Endothelial cell of umbilical vein (primary cell): Measurements from ENCODE around the gene ZNF438. TPM values are rescaled to one million over a fixed set of nuclear protein-coding genes. Genes with fewer than 3 reads are reported as not detected.

Experiments
- BruUV-seq: library from RNA; stranded (reverse); fragments of 400-500 nt; replicated peaks from 2 replicates; lab custom pipeline; 2021; lab: Mats Ljungman, UMichigan
- CTCF ChIA-PET: fragments of 300-600, 350-600 bp; sonication (Branson Sonifier 250); formaldehyde crosslinking; loops from one replicate; lab custom pipeline; 2021; ENCODE audit warnings: antibody characterized with exemption, inconsistent platforms; lab: Charles Lee
- POLR2A ChIA-PET: fragments of 300-600, 350-600 bp; sonication (Branson Sonifier 250); formaldehyde crosslinking; loops from one replicate; lab custom pipeline; 2021; ENCODE audit warnings: antibody characterized with exemption, inconsistent platforms; lab: Charles Lee
- DNase-seq: peaks from one replicate; pipeline ENCODE4 v3.0.0-alpha.2; 2011; ENCODE audit warnings: low read depth, low spot score
- FAIRE-seq: peaks from 2 replicates; lab custom pipeline; 2011; peaks lifted over from hg19 to GRCh38; lab: Jason Lieb, UNC
- H2AFZ ChIP-seq: 2 replicates; pipeline ENCODE4 v1.6.0; 2012; ENCODE audit warnings: low read depth, low read length, control low read depth, inconsistent platforms
- H3K27ac ChIP-seq: 2 replicates; pipeline ENCODE4 v1.5.1; 2011; ENCODE audit warnings: low read depth, mild to moderate bottlenecking, control low read depth, low read length, moderate library complexity; ENCODE audit not compliant: insufficient read depth
- H3K27me3 ChIP-seq, 2 experiments: 2 replicates each; pipeline versions ENCODE4 v1.6.0 to v1.6.1; 2011; ENCODE audit warnings: low read length in 2 of 2, mixed read lengths in 1 of 2; ENCODE audit not compliant: control insufficient read depth in 2 of 2, insufficient read depth in 2 of 2
- H3K36me3 ChIP-seq, 2 experiments: 2 replicates in 1 of 2; 3 replicates in 1 of 2; pipeline ENCODE4 v1.5.1; 2011; ENCODE audit warnings: low read length in 2 of 2, mild to moderate bottlenecking in 1 of 2, moderate library complexity in 1 of 2; ENCODE audit not compliant: control insufficient read depth in 2 of 2, insufficient read depth in 2 of 2; ENCODE audit errors: extremely low read depth in 1 of 2
- H3K4me1 ChIP-seq: 3 replicates; pipeline ENCODE4 v1.5.1; 2011; ENCODE audit warnings: mild to moderate bottlenecking, low read length; ENCODE audit not compliant: control insufficient read depth, insufficient read depth; ENCODE audit errors: extremely low read depth
- H3K4me2 ChIP-seq: 2 replicates; pipeline ENCODE4 v1.6.1; 2011; ENCODE audit warnings: low read length, control low read depth, mixed read lengths; ENCODE audit not compliant: insufficient read depth
- H3K4me3 ChIP-seq, 3 experiments: fragments of 200-600 bp in 1 of 3; sonication (generic), shearing (Covaris generic) in 1 of 3; replicated peaks in 1 of 3; 2 replicates each; pipeline ENCODE4 v1.5.1; 2011 to 2016; ENCODE audit warnings: control low read depth in 3 of 3, low read length in 3 of 3, mild to moderate bottlenecking in 2 of 3, inconsistent platforms in 1 of 3, low read depth in 1 of 3, moderate library complexity in 1 of 3; ENCODE audit not compliant: insufficient read depth in 1 of 3
- H3K79me2 ChIP-seq: 2 replicates; pipeline ENCODE4 v1.6.0; 2012; ENCODE audit warnings: low read length, inconsistent platforms; ENCODE audit not compliant: control insufficient read depth, insufficient read depth
- H3K9ac ChIP-seq: replicated peaks from 2 replicates; pipeline ENCODE3; 2011; ENCODE audit warnings: low read length, control low read depth; ENCODE audit not compliant: insufficient read depth; ENCODE audit errors: extremely low read depth
- H3K9me1 ChIP-seq: replicated peaks from 3 replicates; pipeline ENCODE4 v1.6.0; 2011; ENCODE audit warnings: mild to moderate bottlenecking, low read length; ENCODE audit not compliant: control insufficient read depth, insufficient read depth; ENCODE audit errors: extremely low read depth
- H3K9me3 ChIP-seq: replicated peaks from 2 replicates; pipeline ENCODE4 v1.5.1; 2012; ENCODE audit warnings: low read length, inconsistent platforms; ENCODE audit not compliant: control insufficient read depth, insufficient read depth
- H4K20me1 ChIP-seq: replicated peaks from 2 replicates; pipeline ENCODE3; 2011; ENCODE audit warnings: mild to moderate bottlenecking, low read length; ENCODE audit not compliant: control insufficient read depth, insufficient read depth; ENCODE audit errors: extremely low read depth
- FOS ChIP-seq: IDR thresholded peaks from 2 replicates; pipeline ENCODE4 v1.6.1; 2011; ENCODE audit warnings: mild to moderate bottlenecking, low read length, moderate library complexity, borderline replicate concordance; ENCODE audit not compliant: insufficient read depth
- GATA2 ChIP-seq: IDR thresholded peaks from 2 replicates; pipeline ENCODE4 v1.7.0; 2011; ENCODE audit warnings: low read depth, mild to moderate bottlenecking, moderate library complexity, mixed read lengths, low read length; ENCODE audit not compliant: insufficient read length, insufficient read depth
- JUN ChIP-seq: IDR thresholded peaks from 2 replicates; pipeline ENCODE4 v1.6.1; 2011; ENCODE audit warnings: borderline replicate concordance, low read depth; ENCODE audit not compliant: insufficient read length, insufficient read depth
- POLR2A ChIP-seq: IDR thresholded peaks from 2 replicates; pipeline ENCODE4 v1.6.1; 2012; ENCODE audit warnings: low read depth, mild to moderate bottlenecking, control low read depth, low read length
- POLR2AphosphoS5 ChIP-seq: IDR thresholded peaks from 2 replicates; pipeline ENCODE4 v1.6.1; 2012; ENCODE audit warnings: low read depth, mild to moderate bottlenecking, control low read depth, low read length, moderate library complexity; ENCODE audit not compliant: insufficient read depth
- dilution Hi-C: fragments of 300-500 bp; cut with MboI; formaldehyde crosslinking; loops from one replicate; pipeline ENCODE4 v1.15.0; 2019; ENCODE audit warnings: low sequenced_read_pairs; ENCODE audit not compliant: extremely low pct_ligation_motif_present
- intact Hi-C: fragments of 100-400 bp; cut with micrococcal nuclease; formaldehyde crosslinking; loops from one replicate; pipeline ENCODE4 v1.10.0; 2022
- polyA plus RNA-seq, 4 experiments: library from polyadenylated mRNA; depleted of rRNA in 3 of 4; stranded (reverse) in 3 of 4; unstranded in 1 of 4; fragments of >200 nt; gene quantifications; 2 replicates each; pipeline versions ENCODE4 v1.2.1 to v1.2.3, GENCODE V29; 2011 to 2012; ENCODE audit warnings: missing spikeins in 1 of 4
- total RNA-seq: library from RNA; stranded (reverse); gene quantifications from 2 replicates; pipeline ENCODE4 v1.2.3, GENCODE V29; 2021
- TF ChIP-seq, protein P1 (sequence below): IDR thresholded peaks from 2 replicates; pipeline ENCODE4 v1.6.1; 2011; ENCODE audit not compliant: insufficient read depth, insufficient read length
- TF ChIP-seq, protein P2 (sequence below), 2 donors: IDR thresholded peaks; 1 replicate in 1 of 2; 2 replicates in 1 of 2; pipeline ENCODE4 v1.5.1; 2011; ENCODE audit warnings: low read length in 2 of 2, mild to moderate bottlenecking in 2 of 2, moderate library complexity in 2 of 2, control low read depth in 1 of 2, inconsistent platforms in 1 of 2, low read depth in 1 of 2; ENCODE audit not compliant: insufficient read depth in 1 of 2; ENCODE audit errors: extremely low read depth in 1 of 2

ZNF438 gene
- total and polyA plus RNA-seq, 2 donors (not counting 3 experiments of a cell fraction or from before 2014, with no cell fraction given): 7.2 to 15.1 TPM

DNA sequence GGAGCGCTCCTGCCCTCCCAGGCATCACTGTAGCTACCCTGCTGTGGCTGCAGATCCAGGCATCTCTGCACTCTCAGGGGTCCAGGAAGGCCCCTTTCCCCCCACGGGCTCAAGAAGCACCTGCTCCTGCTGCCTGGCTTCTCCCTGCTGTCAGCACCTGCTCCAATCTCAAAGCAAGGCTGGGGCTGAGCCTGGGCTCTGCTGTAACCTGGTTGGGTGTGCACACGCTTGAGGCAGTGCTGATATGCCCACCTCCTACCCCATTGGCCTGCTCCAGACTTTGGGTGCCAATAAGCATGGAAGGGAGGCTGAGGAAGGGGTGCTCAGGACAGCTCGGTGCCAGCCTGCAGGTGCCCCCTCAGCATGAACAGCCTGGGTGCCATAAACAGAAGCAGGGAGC is 185.0 kb downstream of the ZNF438 start:
- BruUV-seq: no TSS peak
- H4K20me1 ChIP-seq: no peaks in the 10 kb centered on the region
- intact Hi-C loops (no loop called here), dilution Hi-C loops (no loop called here)
- no peaks in the 10 kb centered on the region for H3K9me1 ChIP-seq
- DNase-seq (no peak), FAIRE-seq (no peak)
- H2AFZ ChIP-seq: no peak overlapping the region
- TF ChIP-seq, protein P1, sequence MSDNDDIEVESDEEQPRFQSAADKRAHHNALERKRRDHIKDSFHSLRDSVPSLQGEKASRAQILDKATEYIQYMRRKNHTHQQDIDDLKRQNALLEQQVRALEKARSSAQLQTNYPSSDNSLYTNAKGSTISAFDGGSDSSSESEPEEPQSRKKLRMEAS: no peak
- no peak for TF ChIP-seq GATA2
- ChIA-PET POLR2A (no interaction called here), CTCF (no interaction called here)
- H3K27ac ChIP-seq: no peak overlapping the region
- H3K79me2 ChIP-seq: no peaks in the 10 kb centered on the region
- no peak overlapping the region for H3K4me3 ChIP-seq
- no peak overlapping the region for H3K4me2 ChIP-seq
- H3K9ac ChIP-seq: no peak overlapping the region
- H3K27me3 ChIP-seq: no peaks in the 10 kb centered on the region
- peaks cover 0 to 4% of the 10 kb centered on the region in 2 experiments for H3K36me3 ChIP-seq
- H3K4me1 ChIP-seq: no peaks in the 10 kb centered on the region
- H3K9me3 ChIP-seq: no peaks in the 10 kb centered on the region

DNA sequence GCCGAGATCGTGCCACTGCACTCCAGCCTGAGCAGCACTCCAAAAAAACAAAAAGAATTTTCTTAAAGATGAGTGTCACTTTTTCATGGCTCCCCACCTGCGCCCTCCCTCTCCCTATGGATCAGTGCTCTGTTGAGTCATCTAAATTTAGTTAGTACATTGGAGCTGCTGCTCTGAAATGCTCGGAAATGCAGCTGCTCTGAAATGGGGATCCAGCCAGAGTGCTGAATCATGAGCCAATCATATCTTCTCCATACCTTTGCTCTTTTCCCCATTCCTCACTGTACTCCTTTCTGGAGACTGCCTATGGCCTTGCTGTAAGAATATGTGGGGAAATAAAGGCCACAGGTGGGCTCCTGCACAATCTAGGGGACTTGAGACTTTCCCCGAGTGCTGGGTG is 188.8 kb downstream of the ZNF438 start:
- Histone ChIP-seq H3K9me3 (no peaks in the 10 kb centered on the region), H3K79me2 (no peaks in the 10 kb centered on the region), H3K27ac (no peak overlapping the region), H3K4me2 (no peak overlapping the region), H4K20me1 (no peaks in the 10 kb centered on the region), H3K36me3 (peaks cover 0 to 2% of the 10 kb centered on the region in 2 experiments), H3K9ac (no peak overlapping the region), H3K4me3 (no peak overlapping the region), H2AFZ (no peak overlapping the region), H3K4me1 (no peaks in the 10 kb centered on the region), H3K27me3 (no peaks in the 10 kb centered on the region), H3K9me1 (no peaks in the 10 kb centered on the region)
- FAIRE-seq (no peak), DNase-seq (no peak)
- intact Hi-C loops (no loop called here), dilution Hi-C loops (no loop called here)
- no TSS peak for BruUV-seq
- ChIA-PET POLR2A (no interaction called here), CTCF (interaction anchor here (1.0 kb wide), 1 partner anchor 11 kb away, joined by 4 read pairs; no protein-coding TSS in a partner anchor)
- TF ChIP-seq, protein P2, sequence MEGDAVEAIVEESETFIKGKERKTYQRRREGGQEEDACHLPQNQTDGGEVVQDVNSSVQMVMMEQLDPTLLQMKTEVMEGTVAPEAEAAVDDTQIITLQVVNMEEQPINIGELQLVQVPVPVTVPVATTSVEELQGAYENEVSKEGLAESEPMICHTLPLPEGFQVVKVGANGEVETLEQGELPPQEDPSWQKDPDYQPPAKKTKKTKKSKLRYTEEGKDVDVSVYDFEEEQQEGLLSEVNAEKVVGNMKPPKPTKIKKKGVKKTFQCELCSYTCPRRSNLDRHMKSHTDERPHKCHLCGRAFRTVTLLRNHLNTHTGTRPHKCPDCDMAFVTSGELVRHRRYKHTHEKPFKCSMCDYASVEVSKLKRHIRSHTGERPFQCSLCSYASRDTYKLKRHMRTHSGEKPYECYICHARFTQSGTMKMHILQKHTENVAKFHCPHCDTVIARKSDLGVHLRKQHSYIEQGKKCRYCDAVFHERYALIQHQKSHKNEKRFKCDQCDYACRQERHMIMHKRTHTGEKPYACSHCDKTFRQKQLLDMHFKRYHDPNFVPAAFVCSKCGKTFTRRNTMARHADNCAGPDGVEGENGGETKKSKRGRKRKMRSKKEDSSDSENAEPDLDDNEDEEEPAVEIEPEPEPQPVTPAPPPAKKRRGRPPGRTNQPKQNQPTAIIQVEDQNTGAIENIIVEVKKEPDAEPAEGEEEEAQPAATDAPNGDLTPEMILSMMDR (IDR thresholded peaks at IDR 0.05; ENCODE audit: extremely low read depth in 1 of 2, insufficient read depth in 1 of 2, low read depth in 1 of 2, low read length in 2 of 2): no peak
- TF ChIP-seq POLR2A (no peak), GATA2 (no peak), JUN (no peak), FOS (no peak), POLR2AphosphoS5 (no peak)
- TF ChIP-seq, protein P1: no peak
